Measurements from ENCODE around the gene APP. TPM values are rescaled to one million over a fixed set of nuclear protein-coding genes. Genes with fewer than 3 reads are reported as not detected.

The APP gene
- total RNA-seq, 1 donor from 2014 or later = 141 TPM

DNA sequence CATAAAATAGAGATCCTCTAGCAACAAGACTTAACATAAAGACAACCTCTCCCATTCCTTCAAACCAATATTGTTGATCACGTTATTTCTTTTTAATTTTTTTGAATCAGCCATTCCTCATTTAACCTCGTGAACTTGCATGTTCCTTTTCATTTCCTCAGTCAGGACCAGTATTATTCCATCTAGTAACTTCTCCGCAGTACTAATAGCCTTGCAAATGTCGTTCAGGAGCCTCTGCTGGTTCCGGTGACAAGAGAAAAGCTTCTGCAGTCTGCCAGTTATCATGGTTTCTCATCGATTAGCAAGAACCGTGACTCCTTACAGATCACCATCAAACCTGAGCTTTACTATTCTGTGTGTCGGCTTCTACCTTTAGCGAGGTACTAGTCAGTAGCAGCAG is 3.0 kb downstream of the APP start:
- peaks cover 15 to 30% (median 23%) of the 10 kb centered on the region in 3 donors for H3K4me1 ChIP-seq (ENCODE audit: control insufficient read depth in 3 of 3, insufficient read depth in 3 of 3, low read length in 3 of 3)
- H3K36me3 ChIP-seq (ENCODE audit: control insufficient read depth in 3 of 3, insufficient read depth in 3 of 3, low read length in 3 of 3) = no peaks in the 10 kb centered on the region
- no peaks in the 10 kb centered on the region for H3K9me3 ChIP-seq (ENCODE audit: control insufficient read depth in 3 of 3, low read length in 3 of 3)
- peaks cover 0 to 18% (median 14%) of the 10 kb centered on the region in 3 donors for H3K27me3 ChIP-seq (ENCODE audit: control insufficient read depth in 3 of 3, insufficient read depth in 3 of 3, low read length in 3 of 3)
- no peak overlapping the region for H3K27ac ChIP-seq (ENCODE audit: low read depth, low read length)
- H3K4me3 ChIP-seq (ENCODE audit: low read length in 3 of 3) = peak overlapping the region in 2 of 3 donors; percentile 2 to 34
- peak overlapping the region in 1 of 3 donors; percentile 33 for H3K9ac ChIP-seq (ENCODE audit: low read depth in 1 of 3, low read length in 3 of 3)

GRCh38 chr21:26165331-26165730 is 5.2 kb downstream of the APP start:
- peaks cover 9 to 23% (median 15%) of the 10 kb centered on the region in 3 donors for H3K4me1 ChIP-seq (ENCODE audit: control insufficient read depth in 3 of 3, insufficient read depth in 3 of 3, low read length in 3 of 3)
- H3K4me3 ChIP-seq (ENCODE audit: low read length in 3 of 3) = no peak overlapping the region
- H3K9ac ChIP-seq (ENCODE audit: low read depth in 1 of 3, low read length in 3 of 3) = no peak overlapping the region
- H3K9me3 ChIP-seq (ENCODE audit: control insufficient read depth in 3 of 3, low read length in 3 of 3) = no peaks in the 10 kb centered on the region
- H3K36me3 ChIP-seq (ENCODE audit: control insufficient read depth in 3 of 3, insufficient read depth in 3 of 3, low read length in 3 of 3) = no peaks in the 10 kb centered on the region
- no peak overlapping the region for H3K27ac ChIP-seq (ENCODE audit: low read depth, low read length)
- peaks cover 0 to 16% (median 13%) of the 10 kb centered on the region in 3 donors for H3K27me3 ChIP-seq (ENCODE audit: control insufficient read depth in 3 of 3, insufficient read depth in 3 of 3, low read length in 3 of 3)

DNA sequence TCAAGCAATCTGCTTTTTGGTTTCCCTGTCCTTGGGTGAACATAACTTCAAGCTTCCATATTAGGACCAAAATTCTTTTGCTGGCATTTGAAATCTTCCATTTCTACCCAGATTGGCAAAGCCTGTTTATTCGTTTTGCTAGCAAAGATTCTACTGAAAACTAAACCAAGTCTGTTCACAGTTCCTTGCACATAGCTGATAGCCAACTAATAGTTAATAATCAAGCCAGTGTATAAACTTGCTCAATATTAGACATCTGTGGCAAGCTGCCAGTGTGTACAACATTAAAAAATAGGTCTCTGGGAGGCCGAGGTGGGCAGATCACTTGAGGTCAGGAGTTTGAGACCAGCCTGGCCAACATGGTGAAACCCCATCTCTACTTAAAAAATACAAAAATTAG is 6.3 kb downstream of the APP start:
- Histone ChIP-seq H3K36me3 (ENCODE audit: control insufficient read depth in 3 of 3, insufficient read depth in 3 of 3, low read length in 3 of 3) (no peaks in the 10 kb centered on the region), H3K4me3 (ENCODE audit: low read length in 3 of 3) (no peak overlapping the region), H3K4me1 (ENCODE audit: control insufficient read depth in 3 of 3, insufficient read depth in 3 of 3, low read length in 3 of 3) (peaks cover 2 to 18% (median 6%) of the 10 kb centered on the region in 3 donors), H3K9ac (ENCODE audit: low read depth in 1 of 3, low read length in 3 of 3) (no peak overlapping the region), H3K27ac (ENCODE audit: low read depth, low read length) (no peak overlapping the region), H3K27me3 (ENCODE audit: control insufficient read depth in 3 of 3, insufficient read depth in 3 of 3, low read length in 3 of 3) (peaks cover 0 to 7% (median 3%) of the 10 kb centered on the region in 3 donors), H3K9me3 (ENCODE audit: control insufficient read depth in 3 of 3, low read length in 3 of 3) (no peaks in the 10 kb centered on the region)

DNA sequence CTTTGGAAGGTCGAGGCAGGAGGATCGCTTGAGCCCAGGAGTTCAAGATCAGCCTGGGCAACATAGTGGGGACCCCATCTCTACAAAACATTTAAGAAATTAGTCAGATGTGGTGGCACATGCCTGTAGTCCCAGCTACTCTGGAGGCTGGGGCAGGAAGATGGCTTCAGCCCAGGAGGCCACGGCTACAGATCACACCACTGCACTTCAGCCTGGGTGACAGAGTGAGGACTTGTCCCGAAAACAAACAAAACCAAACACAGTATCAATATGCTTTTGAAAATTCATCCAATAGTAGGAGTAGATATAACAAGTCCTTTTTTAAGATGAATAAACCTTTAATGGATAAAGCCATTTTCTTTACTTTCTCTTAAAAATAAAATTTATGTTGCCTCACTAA is 8.5 kb downstream of the APP start:
- H3K4me1 ChIP-seq (ENCODE audit: control insufficient read depth in 3 of 3, insufficient read depth in 3 of 3, low read length in 3 of 3) = peaks cover 0 to 6% (median 0%) of the 10 kb centered on the region in 3 donors
- H3K27ac ChIP-seq (ENCODE audit: low read depth, low read length) = no peak overlapping the region
- H3K4me3 ChIP-seq (ENCODE audit: low read length in 3 of 3) = no peak overlapping the region
- no peaks in the 10 kb centered on the region for H3K27me3 ChIP-seq (ENCODE audit: control insufficient read depth in 3 of 3, insufficient read depth in 3 of 3, low read length in 3 of 3)
- H3K36me3 ChIP-seq (ENCODE audit: control insufficient read depth in 3 of 3, insufficient read depth in 3 of 3, low read length in 3 of 3) = no peaks in the 10 kb centered on the region
- H3K9me3 ChIP-seq (ENCODE audit: control insufficient read depth in 3 of 3, low read length in 3 of 3) = no peaks in the 10 kb centered on the region
- H3K9ac ChIP-seq (ENCODE audit: low read depth in 1 of 3, low read length in 3 of 3) = no peak overlapping the region

GRCh38 chr21:26159869-26160268 is 10.7 kb downstream of the APP start:
- Histone ChIP-seq H3K9me3 (ENCODE audit: control insufficient read depth in 3 of 3, low read length in 3 of 3) (no peaks in the 10 kb centered on the region), H3K27ac (ENCODE audit: low read depth, low read length) (no peak overlapping the region), H3K4me1 (ENCODE audit: control insufficient read depth in 3 of 3, insufficient read depth in 3 of 3, low read length in 3 of 3) (no peaks in the 10 kb centered on the region), H3K36me3 (ENCODE audit: control insufficient read depth in 3 of 3, insufficient read depth in 3 of 3, low read length in 3 of 3) (no peaks in the 10 kb centered on the region), H3K4me3 (ENCODE audit: low read length in 3 of 3) (no peak overlapping the region), H3K27me3 (ENCODE audit: control insufficient read depth in 3 of 3, insufficient read depth in 3 of 3, low read length in 3 of 3) (no peaks in the 10 kb centered on the region), H3K9ac (ENCODE audit: low read depth in 1 of 3, low read length in 3 of 3) (no peak overlapping the region)

DNA sequence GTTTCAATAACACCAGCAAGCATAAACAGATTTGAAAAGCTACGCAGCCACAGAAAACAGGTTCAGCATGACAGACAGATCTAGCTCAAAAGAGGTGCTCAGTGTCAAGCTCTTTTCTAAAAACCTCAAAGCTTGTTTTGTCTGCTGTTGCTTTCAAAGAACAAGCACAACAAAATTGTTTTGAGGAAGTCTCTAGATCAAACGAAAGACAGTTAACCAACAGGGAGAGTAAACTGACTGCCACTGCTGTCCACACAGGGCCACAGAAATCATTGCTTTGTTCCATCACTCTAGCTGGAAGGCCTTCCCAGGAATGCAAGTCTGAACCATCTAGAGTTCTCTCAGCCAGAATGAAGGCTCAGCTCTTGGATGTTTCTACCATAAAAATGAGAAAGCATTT is 12.8 kb downstream of the APP start:
- Histone ChIP-seq H3K36me3 (ENCODE audit: control insufficient read depth in 3 of 3, insufficient read depth in 3 of 3, low read length in 3 of 3) (no peaks in the 10 kb centered on the region), H3K27me3 (ENCODE audit: control insufficient read depth in 3 of 3, insufficient read depth in 3 of 3, low read length in 3 of 3) (no peaks in the 10 kb centered on the region), H3K4me3 (ENCODE audit: low read length in 3 of 3) (no peak overlapping the region), H3K9ac (ENCODE audit: low read depth in 1 of 3, low read length in 3 of 3) (no peak overlapping the region), H3K4me1 (ENCODE audit: control insufficient read depth in 3 of 3, insufficient read depth in 3 of 3, low read length in 3 of 3) (no peaks in the 10 kb centered on the region), H3K27ac (ENCODE audit: low read depth, low read length) (no peak overlapping the region), H3K9me3 (ENCODE audit: control insufficient read depth in 3 of 3, low read length in 3 of 3) (no peaks in the 10 kb centered on the region)

DNA sequence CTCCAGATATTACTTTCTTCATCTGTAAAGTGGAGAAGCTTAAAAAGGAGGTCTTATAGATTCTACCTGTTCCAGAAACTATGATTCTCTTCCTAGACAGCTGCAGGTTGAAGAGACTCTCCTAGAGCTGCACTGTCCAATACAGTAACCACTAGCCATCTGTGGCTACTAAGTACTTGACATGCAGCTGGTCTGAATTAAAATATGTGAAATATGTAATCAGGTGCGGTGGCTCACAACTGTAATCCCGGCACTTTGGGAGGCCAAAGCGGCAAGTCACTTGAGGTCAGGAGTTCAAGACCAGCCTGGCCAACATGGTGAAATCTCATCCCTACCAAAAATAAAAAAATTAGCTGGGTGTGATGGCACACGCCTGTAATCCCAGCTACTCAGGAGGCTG is 15.8 kb downstream of the APP start:
- Histone ChIP-seq H3K27ac (ENCODE audit: low read depth, low read length) (no peak overlapping the region), H3K4me1 (ENCODE audit: control insufficient read depth in 3 of 3, insufficient read depth in 3 of 3, low read length in 3 of 3) (no peaks in the 10 kb centered on the region), H3K36me3 (ENCODE audit: control insufficient read depth in 3 of 3, insufficient read depth in 3 of 3, low read length in 3 of 3) (no peaks in the 10 kb centered on the region), H3K4me3 (ENCODE audit: low read length in 3 of 3) (no peak overlapping the region), H3K9me3 (ENCODE audit: control insufficient read depth in 3 of 3, low read length in 3 of 3) (no peaks in the 10 kb centered on the region), H3K27me3 (ENCODE audit: control insufficient read depth in 3 of 3, insufficient read depth in 3 of 3, low read length in 3 of 3) (no peaks in the 10 kb centered on the region), H3K9ac (ENCODE audit: low read depth in 1 of 3, low read length in 3 of 3) (no peak overlapping the region)

DNA sequence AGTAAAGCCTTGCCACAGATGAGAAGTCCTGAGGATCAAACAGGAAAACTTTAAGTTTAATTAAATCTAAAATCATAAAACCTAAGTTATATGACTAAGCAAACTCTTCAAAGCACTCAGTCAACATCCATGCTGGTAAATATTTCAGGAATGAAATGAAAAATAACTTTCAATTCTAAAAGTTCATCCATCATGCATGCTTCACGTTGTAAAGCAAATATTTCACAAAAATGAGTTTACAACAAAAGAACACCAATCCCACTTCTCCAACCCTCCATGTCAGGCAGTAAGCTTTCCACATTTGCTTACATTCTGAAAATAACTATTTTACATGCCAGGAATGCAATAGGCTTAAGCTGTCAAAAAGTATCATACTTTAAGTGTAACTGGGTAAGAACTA is 16.8 kb downstream of the APP start:
- Histone ChIP-seq H3K9me3 (ENCODE audit: control insufficient read depth in 3 of 3, low read length in 3 of 3) (no peaks in the 10 kb centered on the region), H3K36me3 (ENCODE audit: control insufficient read depth in 3 of 3, insufficient read depth in 3 of 3, low read length in 3 of 3) (no peaks in the 10 kb centered on the region), H3K27ac (ENCODE audit: low read depth, low read length) (no peak overlapping the region), H3K4me1 (ENCODE audit: control insufficient read depth in 3 of 3, insufficient read depth in 3 of 3, low read length in 3 of 3) (peaks cover 0 to 3% (median 0%) of the 10 kb centered on the region in 3 donors), H3K4me3 (ENCODE audit: low read length in 3 of 3) (no peak overlapping the region), H3K27me3 (ENCODE audit: control insufficient read depth in 3 of 3, insufficient read depth in 3 of 3, low read length in 3 of 3) (no peaks in the 10 kb centered on the region), H3K9ac (ENCODE audit: low read depth in 1 of 3, low read length in 3 of 3) (no peak overlapping the region)

DNA sequence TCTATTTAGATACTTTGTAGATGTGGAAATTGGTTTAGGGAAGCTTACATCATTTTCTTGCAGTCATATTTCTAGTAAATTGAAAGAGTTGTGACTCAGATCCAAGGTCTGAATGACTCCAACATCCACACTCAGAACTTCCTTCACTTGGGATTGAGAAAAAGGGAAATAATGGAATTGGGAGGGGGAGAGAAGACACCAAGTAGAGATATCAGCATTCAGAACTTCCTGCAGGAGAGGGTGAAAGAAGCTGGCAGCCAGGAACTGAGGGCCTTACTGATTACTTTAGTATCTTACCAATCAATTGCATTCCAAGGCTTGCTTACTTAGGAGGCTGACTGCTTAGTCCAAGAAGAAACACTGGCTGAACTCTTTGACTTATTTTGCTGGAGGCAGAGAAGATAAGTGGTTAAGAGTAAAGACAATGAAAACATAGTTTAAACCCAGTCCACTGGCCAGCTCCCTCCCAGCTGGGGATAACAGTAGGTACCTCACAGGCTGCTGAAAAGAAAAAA is 21.7 kb downstream of the APP start:
- no peaks in the 10 kb centered on the region for H3K9me3 ChIP-seq (ENCODE audit: control insufficient read depth in 3 of 3, low read length in 3 of 3)
- no peaks in the 10 kb centered on the region for H3K36me3 ChIP-seq (ENCODE audit: control insufficient read depth in 3 of 3, insufficient read depth in 3 of 3, low read length in 3 of 3)
- peaks cover 0 to 7% (median 2%) of the 10 kb centered on the region in 3 donors for H3K4me1 ChIP-seq (ENCODE audit: control insufficient read depth in 3 of 3, insufficient read depth in 3 of 3, low read length in 3 of 3)
- no peak overlapping the region for H3K4me3 ChIP-seq (ENCODE audit: low read length in 3 of 3)
- peak overlapping the region; percentile 33 for H3K27ac ChIP-seq (ENCODE audit: low read depth, low read length)
- no peak overlapping the region for H3K9ac ChIP-seq (ENCODE audit: low read depth in 1 of 3, low read length in 3 of 3)
- H3K27me3 ChIP-seq (ENCODE audit: control insufficient read depth in 3 of 3, insufficient read depth in 3 of 3, low read length in 3 of 3) = no peaks in the 10 kb centered on the region

DNA sequence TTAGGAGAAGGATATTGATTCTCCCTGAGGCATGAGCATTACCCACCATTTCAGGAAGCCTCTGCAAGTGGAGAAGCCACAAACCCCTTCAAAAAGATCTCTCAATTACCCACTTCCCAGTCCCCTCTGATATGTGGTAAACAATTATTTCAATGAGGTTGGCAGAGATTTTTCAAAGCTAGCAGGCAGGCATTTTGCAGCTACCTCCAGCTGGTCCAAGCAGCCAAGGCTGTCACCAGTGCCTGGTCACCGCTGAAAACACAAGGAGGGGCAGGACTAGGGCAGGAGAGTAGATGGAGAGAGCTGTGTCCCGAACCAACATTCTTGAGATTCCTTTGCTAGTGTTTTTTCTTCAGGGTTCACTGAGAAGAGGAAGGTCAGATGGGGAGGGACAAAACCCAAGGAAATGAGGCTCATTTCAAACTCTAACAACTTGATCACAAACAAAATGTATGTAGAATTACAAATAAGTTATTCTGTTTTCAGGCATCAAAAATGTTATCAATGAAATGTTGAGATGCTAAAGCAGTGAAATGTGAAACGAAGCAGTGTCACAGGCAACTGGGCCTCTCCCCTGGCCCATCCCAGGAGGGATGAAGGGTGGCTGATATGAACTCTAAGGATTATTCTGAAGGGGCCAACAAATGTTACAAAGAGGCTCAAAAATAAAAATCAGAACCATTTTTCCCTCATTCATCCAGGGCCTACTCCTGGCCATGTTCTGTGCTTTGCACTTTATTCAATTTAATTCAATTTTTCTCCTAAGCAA is 22.3 kb downstream of the APP start:
- peak overlapping the region; percentile 17 for H3K27ac ChIP-seq (ENCODE audit: low read depth, low read length)

More for the DNA sequence above, 22.3 kb downstream of the APP start:
- Histone ChIP-seq H3K9ac (ENCODE audit: low read depth in 1 of 3, low read length in 3 of 3) (no peak overlapping the region), H3K36me3 (ENCODE audit: control insufficient read depth in 3 of 3, insufficient read depth in 3 of 3, low read length in 3 of 3) (no peaks in the 10 kb centered on the region), H3K4me3 (ENCODE audit: low read length in 3 of 3) (no peak overlapping the region), H3K9me3 (ENCODE audit: control insufficient read depth in 3 of 3, low read length in 3 of 3) (no peaks in the 10 kb centered on the region), H3K27me3 (ENCODE audit: control insufficient read depth in 3 of 3, insufficient read depth in 3 of 3, low read length in 3 of 3) (no peaks in the 10 kb centered on the region), H3K4me1 (ENCODE audit: control insufficient read depth in 3 of 3, insufficient read depth in 3 of 3, low read length in 3 of 3) (peaks cover 0 to 7% (median 2%) of the 10 kb centered on the region in 3 donors)

Data from skeletal muscle tissue (tissue), 4 donors.